Motor neuron (in vitro differentiated cells): ENCODE measurements around the gene AOPEP. TPM values are rescaled to one million over a fixed set of nuclear protein-coding genes. Genes with fewer than 3 reads are reported as not detected.

Experiments used
- ATAC-seq, 8 experiments: fragments of 200-7000 bp; cut with Tn5 transposase; replicated peaks in 6 of 8; 2 replicates each; pipeline ENCODE4 v1.8.0; 2021; ENCODE audit warnings: mild to moderate bottlenecking in 8 of 8, moderate library complexity in 8 of 8
- H3K27ac ChIP-seq, 2 donors: fragments of 250-450 bp; sonication (Bioruptor Pico); 2 replicates each; pipeline ENCODE4 v1.9.0; 2021; ENCODE audit warnings: antibody characterized with exemption in 2 of 2, mild to moderate bottlenecking in 2 of 2, moderate library complexity in 1 of 2
- H3K4me1 ChIP-seq, 2 donors: fragments of 250-450 bp; sonication (Bioruptor Pico); replicated peaks in 1 of 2; 2 replicates each; pipeline ENCODE4 v1.6.1; 2021; ENCODE audit warnings: antibody characterized with exemption in 2 of 2, mild to moderate bottlenecking in 2 of 2, moderate library complexity in 1 of 2
- H3K4me3 ChIP-seq, 5 donors: fragments of 250-450 bp; sonication (Bioruptor Pico); 2 replicates each; pipeline ENCODE4 v1.9.0; 2021; ENCODE audit warnings: antibody characterized with exemption in 5 of 5, mild to moderate bottlenecking in 5 of 5, moderate library complexity in 4 of 5
- WGBS, 10 experiments: fragments of 450-650 bp; shearing (Covaris generic); methylation state at CpG; one replicate each; pipeline ENCODE4 v1.0.0; 2022; 5-methylcytosine and 5-hydroxymethylcytosine counted together
- in situ Hi-C, 9 experiments: fragments of 400-800 bp; cut with MboI; loops; one replicate each; pipeline ENCODE4 v1.15.0; 2021; ENCODE audit warnings: low sequenced_read_pairs in 9 of 9, low pct_unique_long_range_greater_than_20kb in 2 of 9; ENCODE audit not compliant: unreplicated experiment in 9 of 9
- total RNA-seq, 8 experiments: library from RNA; unstranded; fragments of 300-600 nt; gene quantifications; 2 replicates each; pipeline versions ENCODE4 v1.2.3 to v1.2.4, GENCODE V29; 2022

The AOPEP gene
- total RNA-seq, 8 experiments from 2014 or later: 8.0 to 152 (median 16.8) TPM

GRCh38 chr9:94927762-94928670 is 201.5 kb downstream of the AOPEP start:
- in situ Hi-C loops: no loop called here
- WGBS, 10 experiments: 0 to 100% (median 92%) methylated on average over 1 to 8 of the region's 21 CpGs; no CpG with 5 or more reads in 1 of the 10 experiments
- Histone ChIP-seq H3K4me1 (peaks cover 31 to 32% of the 10 kb centered on the region in 2 donors), H3K27ac (no peak overlapping the region), H3K4me3 (no peak overlapping the region)
- ATAC-seq: no peak

- in situ Hi-C loops: no loop called here
These were observed 202.3 kb downstream of the AOPEP start for GRCh38 chr9:94928691-94929368.

GRCh38 chr9:94929369-94929756 is 202.9 kb downstream of the AOPEP start:
- in situ Hi-C loops: no loop called here
- peaks cover 23 to 25% of the 10 kb centered on the region in 2 donors for H3K4me1 ChIP-seq
- no peak overlapping the region for H3K27ac ChIP-seq
- peak in 1 of 8 experiments; percentile 53 for ATAC-seq
- no peak overlapping the region for H3K4me3 ChIP-seq
- WGBS, 10 experiments: 94 to 100% (median 100%) methylated on average over 1 to 6 of the region's 9 CpGs; no CpG with 5 or more reads in 5 of the 10 experiments

More at GRCh38 chr9:94928691-94929368, 202.3 kb downstream of the AOPEP start:
- peak in 1 of 8 experiments; percentile 47 for ATAC-seq
- no peak overlapping the region for H3K27ac ChIP-seq
- H3K4me3 ChIP-seq: no peak overlapping the region
- WGBS, 10 experiments: 40 to 100% (median 66%) methylated on average over 1 to 8 of the region's 13 CpGs; no CpG with 5 or more reads in 1 of the 10 experiments
- H3K4me1 ChIP-seq: peaks cover 28 to 29% of the 10 kb centered on the region in 2 donors

DNA sequence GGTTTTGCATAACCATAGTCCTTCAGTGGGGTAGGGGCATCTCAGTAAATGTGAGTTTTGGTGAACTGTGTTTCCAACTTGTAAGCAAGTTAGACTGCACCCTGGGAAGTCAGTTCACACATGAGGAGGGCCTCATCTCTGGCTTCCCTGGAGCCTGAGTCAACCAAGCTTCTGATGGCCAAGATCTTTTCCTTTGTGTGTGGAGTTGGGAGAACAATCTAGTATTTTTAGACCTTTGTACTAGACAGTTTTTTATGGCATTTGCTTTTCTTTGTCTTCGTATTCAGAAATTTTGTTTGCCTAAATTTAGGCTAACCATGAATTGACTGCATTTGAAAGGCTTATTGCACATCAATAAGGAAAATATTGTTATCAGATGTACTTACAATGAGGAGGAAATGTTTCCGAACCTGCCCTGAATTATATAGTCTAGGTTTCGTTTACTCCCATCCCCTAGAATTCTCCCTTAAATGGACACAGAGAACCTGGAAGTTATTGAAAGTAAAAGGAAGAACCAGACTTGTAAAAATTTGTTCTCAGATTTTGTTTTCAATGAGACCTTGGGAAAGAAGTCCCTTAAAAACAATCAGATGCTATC is 204.6 kb downstream of the AOPEP start:
- Histone ChIP-seq H3K4me3 (no peak overlapping the region), H3K4me1 (peaks cover 23 to 25% of the 10 kb centered on the region in 2 donors), H3K27ac (no peak overlapping the region)
- 50 to 100% (median 92%) methylated on average over 1 to 3 of the region's 3 CpGs; no CpG with 5 or more reads in 1 of the 10 experiments for WGBS, 10 experiments
- in situ Hi-C loops: no loop called here
- ATAC-seq: no peak

GRCh38 chr9:94931740-94932139 is 205.2 kb downstream of the AOPEP start:
- peaks cover 23 to 25% of the 10 kb centered on the region in 2 donors for H3K4me1 ChIP-seq
- ATAC-seq: no peak
- H3K4me3 ChIP-seq: no peak overlapping the region
- WGBS, 10 experiments: 73 to 100% (median 97%) methylated on average over 1 to 5 of the region's 5 CpGs; no CpG with 5 or more reads in 1 of the 10 experiments
- in situ Hi-C loops: no loop called here
- H3K27ac ChIP-seq: no peak overlapping the region

GRCh38 chr9:94932652-94933510 is 206.4 kb downstream of the AOPEP start:
- in situ Hi-C loops: no loop called here
- H3K4me3 ChIP-seq: no peak overlapping the region
- ATAC-seq: peak in 5 of 8 experiments; percentile 84 to 97 (median 95)
- H3K4me1 ChIP-seq: peaks cover 27 to 30% of the 10 kb centered on the region in 2 donors
- H3K27ac ChIP-seq: peak overlapping the region in 1 of 2 donors; percentile 61
- 37 to 100% (median 77%) methylated on average over 1 to 9 of the region's 12 CpGs for WGBS, 10 experiments

DNA sequence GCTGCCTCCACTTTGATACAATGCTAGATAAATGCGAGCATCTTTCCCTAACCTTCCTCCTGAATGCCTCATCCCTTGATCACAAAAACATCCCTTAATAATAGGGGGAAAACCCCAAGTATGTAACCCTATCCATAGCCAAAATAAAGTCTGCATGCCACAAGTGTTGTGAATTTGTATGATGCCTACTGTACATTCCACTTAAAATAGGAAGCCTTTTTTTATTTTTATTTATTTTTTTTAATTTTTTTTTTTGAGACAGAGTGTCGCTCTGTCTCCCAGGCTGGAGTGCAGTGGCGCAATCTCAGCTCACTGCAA is 207.0 kb downstream of the AOPEP start:
- in situ Hi-C loops: no loop called here
- 63 to 100% (median 79%) methylated on average over 1 to 3 of the region's 3 CpGs; no CpG with 5 or more reads in 1 of the 10 experiments for WGBS, 10 experiments
- Histone ChIP-seq H3K4me3 (no peak overlapping the region), H3K27ac (no peak overlapping the region), H3K4me1 (peaks cover 23 to 25% of the 10 kb centered on the region in 2 donors)
- ATAC-seq: no peak

- in situ Hi-C loops: no loop called here
- 70 to 100% (median 100%) methylated on average over 1 to 8 of the region's 9 CpGs; no CpG with 5 or more reads in 1 of the 10 experiments for WGBS, 10 experiments
- H3K4me1 ChIP-seq: peaks cover 16 to 17% of the 10 kb centered on the region in 2 donors
- H3K4me3 ChIP-seq: no peak overlapping the region
- ATAC-seq: no peak
- no peak overlapping the region for H3K27ac ChIP-seq
These were observed 208.4 kb downstream of the AOPEP start for GRCh38 chr9:94934816-94935328.

GRCh38 chr9:94935396-94935795 is 208.9 kb downstream of the AOPEP start:
- in situ Hi-C loops: no loop called here
- WGBS, 10 experiments: 80 to 100% (median 100%) methylated on average over 1 to 3 of the region's 6 CpGs; no CpG with 5 or more reads in 5 of the 10 experiments
- no peak for ATAC-seq
- no peak overlapping the region for H3K4me3 ChIP-seq
- peaks cover 16 to 17% of the 10 kb centered on the region in 2 donors for H3K4me1 ChIP-seq
- H3K27ac ChIP-seq: no peak overlapping the region

DNA sequence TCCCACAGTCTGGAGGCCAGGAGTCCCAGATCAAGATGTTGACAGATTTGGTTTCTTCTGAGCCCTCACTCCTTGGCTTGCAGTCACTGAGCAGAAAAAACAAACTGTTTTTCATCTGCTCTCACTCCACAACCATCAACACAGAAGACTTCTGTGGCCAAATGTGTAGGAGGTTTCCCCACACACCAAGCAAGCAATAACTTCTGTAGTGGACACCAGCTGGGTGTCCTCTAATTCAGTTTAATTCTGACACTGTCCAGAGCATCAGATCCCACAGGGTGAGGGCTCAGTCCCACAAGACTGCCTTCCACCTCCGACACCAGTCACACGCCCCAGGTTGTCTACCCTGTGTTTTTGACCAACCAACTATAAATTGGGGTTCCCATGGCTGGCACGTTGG is 209.9 kb downstream of the AOPEP start:
- WGBS, 10 experiments: 96 to 100% (median 100%) methylated on average over 2 to 3 of the region's 3 CpGs; no CpG with 5 or more reads in 6 of the 10 experiments
- no peak overlapping the region for H3K4me3 ChIP-seq
- no peak for ATAC-seq
- H3K4me1 ChIP-seq: peaks cover 16 to 22% of the 10 kb centered on the region in 2 donors
- in situ Hi-C loops: no loop called here
- no peak overlapping the region for H3K27ac ChIP-seq

GRCh38 chr9:94937214-94937903 is 210.9 kb downstream of the AOPEP start:
- in situ Hi-C loops: no loop called here
- ATAC-seq: peak; percentile 67 to 100 (median 82)
- Histone ChIP-seq H3K4me3 (no peak overlapping the region), H3K27ac (no peak overlapping the region), H3K4me1 (peaks cover 15 to 21% of the 10 kb centered on the region in 2 donors)
- 65 to 97% (median 82%) methylated on average over 1 to 6 of the region's 6 CpGs; no CpG with 5 or more reads in 2 of the 10 experiments for WGBS, 10 experiments
